Pons (tissue), 1 donor: ENCODE results near the gene DHRS3.

Source experiments
- DNase-seq: peaks from one replicate; pipeline ENCODE4 v3.0.0-alpha.2; 2016; ENCODE audit warnings: low spot score

Gene DHRS3

DNA sequence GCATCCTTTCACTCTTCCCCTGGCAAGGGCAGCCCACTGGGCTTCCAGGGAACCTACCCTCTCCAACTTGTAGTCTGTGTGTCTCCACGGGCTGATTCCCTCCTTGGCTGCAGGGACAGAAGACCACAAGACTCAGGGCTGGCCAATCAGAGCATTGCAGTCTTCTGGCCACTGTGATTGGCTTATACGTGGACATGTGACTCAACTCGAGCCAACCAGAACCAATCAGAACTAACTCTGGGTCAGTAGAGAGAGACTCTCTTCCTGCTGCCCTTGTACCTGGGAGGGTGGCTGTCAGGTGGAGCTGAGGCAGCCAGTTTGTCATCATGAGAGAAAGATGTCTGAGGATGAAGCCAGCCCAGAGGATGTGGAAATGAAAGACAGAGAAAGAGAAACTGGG is 64.0 kb downstream of the DHRS3 start:
- DNase-seq, result no peak

DNA sequence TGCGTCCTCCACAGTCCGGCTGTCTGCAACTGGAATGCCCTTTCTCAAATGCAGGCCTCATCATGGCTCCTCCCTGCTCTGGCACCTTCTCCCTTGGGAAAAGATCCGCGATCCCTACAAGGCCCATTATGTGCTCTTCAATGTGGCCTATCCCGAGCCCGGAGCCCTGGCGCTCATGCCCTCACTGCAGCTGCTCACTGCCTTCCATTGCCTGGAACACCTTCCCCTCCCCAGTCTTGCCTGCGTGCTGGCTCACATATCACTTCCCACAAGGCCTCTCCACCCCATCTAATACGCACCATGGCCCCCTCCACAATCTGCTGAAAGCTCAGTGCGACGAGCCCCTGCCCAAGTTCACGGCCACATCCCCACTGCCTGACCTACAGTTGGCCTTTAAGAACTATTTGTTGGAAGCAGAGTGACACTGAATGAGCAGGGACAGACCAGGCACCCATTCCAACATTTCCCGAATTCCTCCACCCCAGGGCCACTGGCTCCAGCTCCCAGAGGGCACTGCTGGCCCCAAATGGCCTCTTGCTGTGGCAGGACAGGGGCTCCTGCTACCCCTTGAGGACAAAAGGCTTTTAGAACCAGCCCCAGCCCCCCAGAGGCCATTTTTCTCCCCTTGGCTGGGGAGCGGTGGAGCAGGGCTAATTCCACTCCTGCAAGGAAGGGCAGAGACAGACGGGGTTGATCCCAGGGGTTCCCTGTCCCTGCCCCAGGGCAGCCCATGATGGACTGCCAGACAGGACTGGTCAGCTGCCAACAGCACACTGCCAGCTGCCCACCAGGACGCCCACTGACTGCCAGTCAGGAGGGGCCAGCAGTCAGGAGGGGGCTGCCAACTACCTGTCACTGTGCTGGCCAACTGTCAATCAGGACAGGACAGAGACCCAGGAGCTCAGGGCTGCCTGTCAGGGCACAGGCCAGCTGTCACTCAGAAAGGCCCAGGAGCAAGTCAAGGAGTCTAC is 64.8 kb downstream of the DHRS3 start:
- no peak for DNase-seq

DNA sequence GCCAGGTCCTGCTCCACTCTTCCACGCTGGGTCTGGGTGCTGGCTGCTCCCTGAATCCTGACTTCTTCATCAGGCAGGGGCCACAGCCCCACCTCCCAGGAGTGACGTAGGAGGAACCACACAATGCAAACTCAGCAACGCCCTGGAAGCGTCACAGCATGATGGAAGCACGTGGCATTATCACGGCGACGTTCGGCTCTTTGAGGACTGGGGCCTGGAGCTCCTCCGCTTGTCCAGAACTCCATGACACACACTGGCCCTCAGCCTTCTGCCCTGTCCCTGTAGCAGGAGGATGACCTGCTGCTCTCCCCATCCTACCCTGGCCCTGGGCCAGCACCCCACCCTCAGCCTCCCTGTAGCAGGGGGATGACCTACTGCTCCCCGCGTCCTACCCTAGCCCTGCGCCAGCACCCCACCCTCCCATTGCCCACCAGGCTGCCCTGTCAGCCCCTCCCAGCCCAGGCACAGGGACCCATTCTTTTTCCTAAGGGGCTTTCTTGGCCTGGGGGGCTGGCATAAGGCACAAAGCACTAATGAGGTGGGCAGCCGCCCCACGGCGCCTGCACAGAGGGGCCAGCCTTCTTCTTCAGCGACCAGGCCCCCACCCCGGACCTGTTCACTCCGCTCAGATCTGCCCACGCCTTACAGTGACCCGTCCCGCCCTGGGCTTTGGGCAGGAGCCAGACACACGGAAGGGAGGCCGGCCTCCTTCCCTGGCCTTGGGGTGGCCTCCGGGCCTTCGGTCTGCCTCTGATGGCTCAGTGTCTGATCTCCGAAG is 65.7 kb downstream of the DHRS3 start:
- no peak for DNase-seq

DNA sequence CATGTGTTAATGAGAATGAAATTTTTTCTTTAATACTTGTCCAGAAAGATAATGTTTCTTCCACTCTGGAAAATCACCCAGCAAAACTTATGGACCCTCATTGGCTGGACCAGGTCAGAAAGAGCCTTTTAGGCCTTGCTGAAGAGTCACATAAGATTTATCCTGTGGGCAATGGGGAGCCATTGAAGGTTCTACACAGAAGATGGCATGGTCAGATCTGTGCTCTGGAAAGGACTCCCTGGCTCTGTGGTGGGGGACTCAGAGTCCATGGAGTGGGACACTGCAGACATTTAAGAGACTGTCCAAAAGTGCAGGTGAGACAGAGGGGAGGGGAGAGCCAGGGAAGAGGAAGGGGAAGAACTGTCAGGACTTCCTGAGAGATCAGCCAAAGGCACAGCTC is 66.4 kb downstream of the DHRS3 start:
- DNase-seq, result no peak

DNA sequence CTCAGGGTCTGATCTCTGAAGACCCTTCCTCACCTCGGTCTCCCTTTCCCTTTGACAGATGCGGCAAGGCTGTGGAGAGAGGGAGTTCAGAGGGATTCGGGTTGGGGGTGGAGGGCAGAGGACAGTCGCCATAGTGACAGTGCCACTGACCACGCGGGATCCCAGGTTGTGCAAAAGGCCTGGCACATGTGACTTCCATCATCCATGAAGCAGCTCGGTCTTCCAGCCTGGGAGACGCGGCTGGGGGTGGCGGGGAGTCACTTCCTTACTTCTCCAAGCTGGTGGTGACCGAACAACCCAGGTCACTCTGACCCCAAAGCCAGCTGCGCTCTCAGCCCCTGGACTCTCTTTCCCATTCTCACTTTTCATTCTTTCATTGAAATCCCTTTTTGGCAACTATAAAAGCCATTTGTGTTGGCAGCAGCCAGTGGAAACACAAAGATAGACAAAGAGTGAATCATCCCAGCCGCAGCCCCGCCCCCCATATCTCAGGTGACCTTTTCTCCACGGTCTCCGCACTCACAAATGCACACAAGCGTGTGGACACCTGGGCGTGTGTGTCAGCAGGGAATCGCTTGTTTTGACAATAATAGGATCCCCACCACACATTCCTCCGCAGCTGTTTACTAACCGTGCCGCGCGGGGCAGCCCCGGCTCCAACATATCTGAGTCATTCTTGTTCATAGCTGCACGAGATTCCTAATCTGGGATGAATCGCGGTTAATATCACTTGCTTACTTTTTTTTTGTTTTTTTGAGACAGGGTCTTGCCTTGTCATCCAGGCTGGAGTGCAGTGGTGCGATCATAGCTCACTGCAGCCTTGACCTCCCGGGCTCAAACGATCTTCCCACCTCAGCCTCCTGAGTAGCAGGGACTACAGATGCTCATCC is 68.3 kb downstream of the DHRS3 start:
- DNase-seq, result no peak

DNA sequence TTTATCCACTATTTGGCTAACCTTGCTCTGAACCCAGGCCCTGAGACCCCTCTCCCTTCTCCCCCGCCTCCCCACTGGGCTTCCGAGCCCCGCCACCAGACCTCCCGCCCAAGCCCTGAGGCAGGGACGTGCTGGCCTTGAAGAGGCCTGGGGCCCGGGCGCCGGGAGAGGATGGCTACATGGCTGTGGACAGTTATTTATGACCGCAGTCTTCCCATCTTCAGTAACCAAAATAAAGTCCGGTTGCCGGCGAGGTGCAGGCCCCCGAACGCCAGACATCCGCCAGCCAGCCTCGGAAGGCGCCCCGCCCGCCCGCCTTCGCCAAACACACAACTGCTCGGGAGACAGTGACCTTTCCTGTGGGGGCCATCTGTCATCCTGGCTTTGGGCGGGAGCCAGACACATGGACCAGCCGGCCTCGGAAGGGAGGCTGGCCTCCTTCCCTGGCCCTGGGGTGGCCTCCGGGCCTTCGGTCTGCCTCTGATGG is 69.0 kb downstream of the DHRS3 start:
- DNase-seq, result no peak

DNA sequence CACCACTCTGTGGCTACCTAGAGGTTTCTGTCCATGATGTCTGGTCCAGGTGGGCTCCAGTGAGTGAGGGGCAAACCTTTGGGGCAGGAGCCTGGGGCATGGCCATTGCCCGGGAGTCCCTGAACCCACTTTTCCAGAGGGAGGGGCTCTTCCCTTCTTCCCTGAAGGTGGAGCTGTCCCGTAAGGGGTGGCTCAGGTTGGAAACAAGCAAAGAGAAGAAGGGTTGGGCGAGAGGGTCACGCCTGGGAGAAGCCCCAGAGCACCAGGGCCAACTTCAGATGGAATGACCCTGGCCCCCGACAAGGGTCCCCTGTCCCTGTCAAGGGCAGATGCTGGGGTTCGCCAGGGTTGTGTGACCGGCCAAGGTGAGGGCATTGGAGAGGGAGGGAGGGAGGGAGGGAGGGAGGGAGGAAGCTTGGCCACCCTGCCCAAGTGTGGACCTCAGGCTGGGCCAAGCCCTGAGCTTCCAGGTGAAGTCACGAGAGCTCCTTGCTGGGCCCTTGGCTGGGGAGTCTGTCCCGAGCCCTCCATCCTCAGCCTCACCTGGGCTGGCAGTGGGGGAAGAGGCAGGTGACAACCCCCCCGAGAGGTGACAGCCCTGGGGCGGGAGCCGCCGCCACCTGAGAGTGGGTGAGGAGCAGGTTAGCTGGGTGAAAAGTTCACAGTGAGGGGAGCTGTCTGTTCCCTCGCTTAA is 69.6 kb downstream of the DHRS3 start:
- DNase-seq, result no peak

DNA sequence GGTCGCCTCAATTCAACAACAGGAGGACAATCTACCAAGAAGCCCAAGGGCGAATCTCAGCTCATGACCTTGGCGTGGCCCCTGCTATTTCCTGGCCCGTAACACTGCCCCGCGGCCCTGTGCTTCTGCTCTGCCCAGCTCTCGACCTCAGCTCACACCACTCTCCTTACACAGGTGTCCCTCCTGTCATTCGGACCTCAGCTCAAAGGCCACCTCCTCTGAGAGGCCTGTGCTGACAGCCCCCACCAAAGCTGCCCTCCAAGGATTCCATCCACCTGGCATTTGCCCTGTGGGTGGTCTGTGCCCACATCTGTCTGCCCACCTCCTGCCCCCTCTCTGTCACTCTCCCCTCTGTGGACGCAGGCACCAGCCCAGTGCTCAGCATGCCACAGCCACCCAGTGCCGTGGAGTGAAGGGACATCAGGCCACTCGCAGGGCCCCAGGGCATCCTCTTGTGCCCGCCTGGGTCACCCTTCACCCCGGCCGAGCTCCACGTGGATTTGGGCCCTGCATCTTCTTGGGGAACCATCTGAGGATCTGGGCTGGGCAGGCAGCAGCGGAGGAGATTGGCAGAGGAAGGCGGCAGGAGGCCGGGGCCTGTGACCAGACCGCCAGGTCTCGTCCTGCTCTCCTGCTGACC is 70.3 kb downstream of the DHRS3 start:
- no peak for DNase-seq

DNA sequence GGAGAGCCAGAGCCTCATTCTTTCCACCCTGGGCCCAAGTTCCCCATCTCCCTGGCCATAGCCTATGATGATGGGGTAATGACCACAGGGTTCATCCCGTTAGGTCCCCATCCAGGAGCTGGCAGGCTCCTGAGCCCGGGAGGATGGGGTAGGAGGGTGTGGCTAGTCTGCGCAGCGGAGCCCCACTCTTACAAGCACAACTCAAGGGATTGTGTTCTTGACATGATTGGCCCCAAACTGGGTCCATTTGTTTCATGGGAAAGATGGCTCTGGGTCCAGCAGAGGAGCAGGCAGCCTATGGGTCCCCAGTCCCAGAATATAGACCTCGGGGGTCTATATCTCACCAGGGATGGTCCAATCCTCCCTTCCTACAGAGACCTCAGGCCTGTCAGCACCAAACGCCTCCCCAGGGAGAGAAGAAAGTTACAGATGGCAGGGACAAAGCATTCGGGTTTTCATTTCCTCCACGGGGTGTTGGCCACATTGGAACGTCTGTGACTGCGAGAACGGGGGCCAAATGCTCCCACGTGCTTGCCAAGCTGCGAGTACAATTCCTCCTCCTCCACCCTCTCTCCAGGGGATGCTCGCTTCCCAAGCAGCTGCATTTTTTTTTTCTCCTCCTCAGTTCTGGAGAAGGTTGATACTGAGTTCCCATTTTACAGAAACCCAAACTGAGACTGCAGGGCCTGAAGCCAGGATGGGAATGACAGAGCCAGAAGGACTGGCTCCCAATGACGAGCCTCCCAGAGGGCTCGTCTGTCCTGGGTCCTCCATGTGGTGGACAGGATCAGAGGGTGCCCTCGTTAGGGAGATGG is 71.0 kb downstream of the DHRS3 start:
- no peak for DNase-seq

DNA sequence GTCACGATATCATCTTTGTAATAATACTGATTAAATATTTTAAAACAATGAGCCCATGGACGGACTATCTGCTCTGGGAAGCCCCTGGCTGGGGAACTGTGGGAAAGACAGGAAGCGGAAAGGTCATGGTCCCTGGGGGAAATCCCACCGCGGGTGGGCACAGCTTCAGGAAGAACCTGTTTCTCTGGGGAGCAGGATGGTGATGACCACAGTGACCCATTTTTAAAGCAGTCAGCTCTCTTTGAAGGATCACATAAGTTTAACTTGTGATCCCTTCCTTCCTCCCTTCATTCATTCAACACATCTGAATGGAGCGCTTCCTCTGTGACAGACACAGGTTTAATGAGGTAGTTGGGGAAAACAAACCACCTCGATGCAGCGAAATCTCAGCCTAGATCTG is 73.0 kb downstream of the DHRS3 start:
- DNase-seq, result no peak

DNA sequence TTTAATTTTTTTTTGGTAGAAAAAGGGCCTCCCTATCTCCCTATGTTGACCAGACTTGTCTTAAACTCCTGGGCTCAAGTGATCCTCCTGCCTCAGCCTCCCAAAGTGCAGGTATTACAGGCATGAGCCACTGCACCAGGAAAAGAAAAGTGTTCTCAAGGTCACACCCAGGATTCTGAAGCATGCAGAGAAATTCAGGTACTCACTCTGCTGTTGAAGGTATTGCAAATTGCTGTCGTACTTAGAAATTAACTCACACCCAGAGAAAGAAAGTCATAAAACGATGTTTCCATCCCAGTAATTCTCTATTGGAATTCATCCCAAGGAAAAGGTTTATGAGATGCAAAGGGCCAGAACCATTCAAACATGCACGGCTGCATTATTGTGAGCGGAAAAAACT is 73.7 kb downstream of the DHRS3 start:
- no peak for DNase-seq

DNA sequence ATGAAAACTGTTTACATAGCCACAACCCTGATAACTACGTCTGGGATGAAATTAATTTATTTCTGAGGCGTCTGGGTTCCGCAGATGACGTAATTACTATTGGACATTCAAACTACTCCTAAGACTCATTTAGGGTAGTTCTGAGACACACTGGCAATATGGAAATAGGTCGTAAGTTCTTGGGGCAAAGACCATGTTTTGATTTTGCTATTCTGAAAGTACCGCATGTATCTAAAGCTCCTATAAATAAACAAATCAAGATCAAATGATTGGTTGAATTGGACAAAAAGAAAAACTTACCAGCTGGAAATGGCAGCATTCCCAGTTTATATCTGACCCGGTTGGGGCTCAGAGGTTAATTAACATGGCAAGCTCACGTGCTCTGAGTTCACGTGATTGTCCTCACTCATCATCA is 74.3 kb downstream of the DHRS3 start:
- DNase-seq, result no peak

DNA sequence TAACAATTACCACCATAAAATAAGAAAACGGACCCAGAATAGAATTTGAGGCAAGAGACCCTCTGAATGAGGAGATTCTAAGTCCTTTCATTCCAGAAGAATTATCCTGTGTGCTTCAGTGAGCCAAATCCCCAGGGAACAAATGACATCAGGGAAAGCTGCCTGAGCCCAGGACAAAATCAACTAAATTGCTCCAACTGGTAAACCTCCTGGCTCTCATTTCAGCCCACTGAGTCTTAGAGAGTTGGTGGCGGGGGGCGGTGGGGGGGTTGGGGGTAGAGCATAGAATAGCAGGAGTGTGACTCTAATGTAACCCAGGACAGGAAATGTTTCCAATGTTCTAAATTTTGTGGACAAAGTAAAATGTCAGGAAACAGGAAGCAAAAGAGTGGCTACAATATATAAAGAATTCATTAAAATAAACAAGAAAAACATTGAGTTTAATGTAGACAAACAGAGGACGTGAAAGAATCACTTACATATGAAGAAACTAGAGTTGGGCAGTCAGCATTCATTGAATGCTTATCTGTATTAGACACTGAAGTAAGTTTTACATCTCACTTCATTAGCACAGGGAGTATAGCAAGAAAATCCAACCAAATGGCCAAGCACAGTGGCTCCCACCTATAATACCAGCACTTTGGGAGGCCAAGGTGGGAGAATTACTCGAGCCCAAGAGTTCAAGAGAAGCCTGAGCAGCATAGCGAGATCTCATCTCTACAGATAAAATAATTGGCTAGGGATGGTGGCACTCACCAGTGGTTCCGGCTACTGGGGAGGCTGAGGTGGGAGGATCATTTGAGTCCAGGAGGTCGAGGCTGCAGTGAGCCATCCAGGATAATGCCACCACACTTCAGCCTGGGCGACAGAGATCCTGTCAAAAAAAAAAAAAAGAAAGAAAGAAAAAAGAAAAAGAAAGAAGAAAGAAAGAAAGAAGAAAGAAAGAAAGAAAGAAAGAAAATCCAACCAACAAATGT is 75.1 kb downstream of the DHRS3 start:
- no peak for DNase-seq

DNA sequence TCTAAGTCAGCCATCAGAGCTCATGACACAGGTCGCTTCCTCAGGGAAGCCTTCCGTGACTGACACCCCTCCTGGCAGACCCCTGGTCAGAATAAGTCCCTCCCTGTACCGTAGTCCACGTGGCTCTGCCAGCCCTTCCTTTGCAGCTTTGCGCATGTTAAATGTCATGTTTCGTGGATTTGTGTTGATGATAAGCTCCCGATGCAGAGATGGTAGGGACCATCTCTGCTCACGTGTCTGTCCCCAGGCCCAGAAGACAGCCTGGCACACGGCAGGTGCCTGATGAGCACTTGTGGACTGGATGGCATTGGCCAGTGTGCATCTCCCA is 75.9 kb downstream of the DHRS3 start:
- no peak for DNase-seq

DNA sequence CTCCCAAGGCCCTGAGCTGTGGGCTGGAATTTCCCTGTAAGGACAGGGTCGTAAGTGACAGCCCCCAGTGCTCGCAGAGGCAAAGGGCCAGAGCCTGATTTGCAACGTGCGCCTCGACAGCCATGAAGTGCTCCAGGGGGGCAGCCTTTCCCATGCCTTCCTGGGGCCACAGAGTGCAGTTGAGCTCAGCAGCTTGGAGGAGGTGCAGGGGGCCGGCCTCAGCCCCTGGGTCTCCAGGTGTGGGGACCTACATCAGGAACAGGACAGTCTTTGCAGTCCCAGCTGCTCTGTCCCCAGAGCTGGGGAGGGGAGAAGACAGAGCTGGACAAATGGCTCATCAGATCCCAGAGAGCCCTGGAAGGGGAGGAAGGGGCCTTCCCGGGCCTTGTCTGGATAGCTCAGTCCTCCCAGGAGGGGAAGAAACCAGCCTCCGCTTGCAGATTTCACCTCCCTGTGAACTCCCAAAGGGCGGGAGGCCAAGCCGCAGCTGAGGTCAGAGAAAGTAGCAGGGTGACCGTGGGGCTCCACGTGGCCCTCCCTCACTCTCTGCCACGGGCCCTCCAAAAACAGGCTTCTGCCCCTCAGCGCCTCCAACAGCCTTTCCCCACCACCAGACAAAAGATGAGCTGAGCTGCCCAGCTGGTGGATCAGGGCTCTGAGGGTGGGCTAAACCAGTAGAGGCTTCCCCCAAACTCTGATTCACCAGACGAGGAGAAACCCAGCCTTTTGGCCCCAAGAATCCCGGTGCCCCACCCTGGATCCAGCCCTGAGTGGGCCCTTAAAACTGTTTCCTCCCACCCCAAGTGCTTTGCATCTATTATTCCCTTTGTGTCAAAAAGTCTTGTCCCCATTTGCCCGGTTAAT is 76.5 kb downstream of the DHRS3 start:
- no peak for DNase-seq

DNA sequence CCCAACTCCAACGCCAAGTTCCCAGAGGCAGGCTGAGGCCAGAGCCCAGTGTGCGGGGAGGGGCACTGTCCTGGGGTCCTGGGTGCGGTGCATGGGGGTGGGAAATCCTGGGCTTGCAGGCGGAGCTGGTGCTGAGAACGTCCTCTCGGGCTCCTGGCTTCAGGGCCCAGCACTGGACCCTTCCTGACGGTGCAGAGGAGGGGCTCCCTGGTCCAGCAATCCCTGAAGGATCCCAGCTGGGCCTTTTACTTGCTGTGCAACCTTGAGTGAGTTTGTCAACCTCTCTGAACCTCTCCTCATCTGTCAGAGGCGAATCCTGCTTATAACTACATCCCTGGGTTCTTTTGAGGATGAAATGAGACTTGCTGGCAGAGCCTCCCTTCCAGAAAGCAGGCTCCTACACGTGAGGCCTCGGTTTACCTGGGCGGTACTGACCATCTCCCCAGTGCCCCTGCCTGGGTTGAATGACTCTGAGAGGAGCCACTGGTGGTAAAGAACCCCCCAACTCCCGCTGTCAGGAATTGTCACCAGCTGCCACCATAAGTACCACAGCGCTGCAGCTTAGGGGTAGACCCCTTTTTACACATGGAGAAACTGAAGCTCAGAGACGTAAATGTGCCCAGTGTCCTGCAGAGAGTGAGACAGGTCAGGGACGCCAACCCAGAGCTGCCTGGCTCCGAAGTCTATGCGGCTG is 77.3 kb downstream of the DHRS3 start:
- DNase-seq, result no peak
